ENCODE data around the gene CADPS2.

Gene CADPS2

GRCh38 chr7:122311734-122312450 lies 574.4 kb downstream of the CADPS2 start:
- Histone ChIP-seq H3K4me3 (ENCODE audit: low read depth in 1 of 2, low read length in 1 of 2) (no peak overlapping the region), H3K27me3 (peaks cover 100% of the 10 kb centered on the region), H3K36me3 (no peaks in the 10 kb centered on the region), H3K4me1 (ENCODE audit: control insufficient read depth in 1 of 2, insufficient read depth in 1 of 2, low read depth in 1 of 2, low read length in 1 of 2) (no peaks in the 10 kb centered on the region), H3K9me3 (no peaks in the 10 kb centered on the region), H3K27ac (no peak overlapping the region)
- no peak for TF ChIP-seq CTCF (IDR thresholded peaks at IDR 0.05)

DNA sequence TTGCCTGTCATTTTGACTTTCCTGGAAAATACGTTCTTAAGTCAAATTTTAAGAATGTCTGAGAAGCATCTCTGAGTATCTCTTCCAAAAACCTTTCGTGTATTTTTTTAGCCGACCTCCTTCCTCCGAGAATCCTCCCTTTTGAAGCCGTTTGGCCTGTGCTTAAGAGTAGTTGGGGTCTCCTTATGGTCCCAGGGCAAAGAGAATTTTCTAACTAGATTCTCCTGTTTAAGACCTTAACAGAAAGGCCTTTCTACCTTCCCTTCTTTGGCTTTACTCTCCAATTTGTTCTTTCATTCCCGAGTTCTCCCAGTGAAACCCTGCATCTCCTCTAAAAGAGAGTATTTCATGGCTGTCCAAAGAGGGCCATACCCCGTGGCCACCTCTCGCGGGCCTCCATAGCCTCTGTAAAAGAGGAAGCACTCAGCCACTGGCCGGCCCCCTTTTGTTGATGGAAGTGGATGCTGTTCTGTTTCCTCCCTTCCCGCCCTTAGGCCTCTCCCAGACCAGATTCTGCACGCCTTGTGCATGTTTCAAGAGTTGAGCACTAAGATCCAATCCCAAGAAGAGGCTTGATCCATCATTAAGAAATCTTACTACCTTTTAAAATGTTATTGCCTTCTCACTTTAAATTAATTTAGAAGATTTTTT lies 575.1 kb downstream of the CADPS2 start:
- Histone ChIP-seq H3K9me3 (no peaks in the 10 kb centered on the region), H3K36me3 (no peaks in the 10 kb centered on the region), H3K4me3 (ENCODE audit: low read depth in 1 of 2, low read length in 1 of 2) (no peak overlapping the region), H3K27ac (no peak overlapping the region), H3K27me3 (peaks cover 100% of the 10 kb centered on the region), H3K4me1 (ENCODE audit: control insufficient read depth in 1 of 2, insufficient read depth in 1 of 2, low read depth in 1 of 2, low read length in 1 of 2) (no peaks in the 10 kb centered on the region)
- TF ChIP-seq CTCF (IDR thresholded peaks at IDR 0.05) = no peak

DNA sequence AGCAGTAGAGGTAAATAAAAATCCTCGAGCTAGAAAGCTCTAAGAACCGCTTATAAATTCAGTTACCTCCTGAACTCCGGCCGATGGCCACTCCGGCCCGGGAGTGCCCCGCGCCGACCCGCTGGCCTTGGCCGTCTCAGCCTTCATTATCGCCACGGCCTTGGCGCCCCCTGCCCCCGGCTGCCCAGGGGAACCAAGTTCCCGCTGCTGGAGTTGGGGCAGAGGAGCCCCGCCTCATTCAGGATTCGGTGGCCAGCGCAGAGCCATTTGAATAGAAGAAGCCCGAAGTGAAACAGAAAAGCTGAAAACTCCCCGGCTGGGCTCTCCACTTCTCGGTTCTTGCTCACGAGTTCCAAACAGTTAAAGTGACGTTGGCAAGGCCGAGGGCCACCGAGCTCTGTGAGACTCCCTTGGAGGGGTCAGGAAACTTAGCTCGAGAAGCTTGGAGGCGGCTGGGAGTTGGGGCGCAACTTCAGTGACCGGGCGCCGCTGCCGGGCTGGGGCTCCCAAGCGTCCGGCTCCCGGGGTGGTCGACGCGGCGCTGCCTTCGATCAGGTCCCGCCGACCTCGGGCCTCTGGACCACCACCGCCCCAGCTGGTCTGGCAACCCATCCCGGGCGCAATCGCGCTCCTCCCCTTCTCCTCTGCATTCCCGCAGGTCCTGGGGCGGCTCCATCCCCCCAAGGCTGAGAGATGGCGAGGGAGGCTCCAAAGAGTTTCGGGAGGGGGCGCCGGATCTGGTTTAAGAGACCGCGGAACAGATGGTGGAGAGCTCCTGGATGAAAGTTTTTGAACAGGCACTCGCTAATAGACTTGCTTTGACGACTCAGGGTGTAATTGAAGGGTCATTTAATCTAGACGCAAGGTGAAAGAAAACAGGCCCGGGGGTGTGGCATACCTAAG lies 575.9 kb downstream of the CADPS2 start:
- Histone ChIP-seq H3K4me1 (ENCODE audit: control insufficient read depth in 1 of 2, insufficient read depth in 1 of 2, low read depth in 1 of 2, low read length in 1 of 2) (no peaks in the 10 kb centered on the region), H3K9me3 (no peaks in the 10 kb centered on the region), H3K27ac (no peak overlapping the region), H3K36me3 (no peaks in the 10 kb centered on the region), H3K4me3 (ENCODE audit: low read depth in 1 of 2, low read length in 1 of 2) (no peak overlapping the region), H3K27me3 (peaks cover 100% of the 10 kb centered on the region)
- no peak for TF ChIP-seq CTCF (IDR thresholded peaks at IDR 0.05)

- peaks cover 100% of the 10 kb centered on the region for H3K27me3 ChIP-seq
- no peaks in the 10 kb centered on the region for H3K36me3 ChIP-seq
- no peaks in the 10 kb centered on the region for H3K9me3 ChIP-seq
- no peak overlapping the region for H3K27ac ChIP-seq
- no peaks in the 10 kb centered on the region for H3K4me1 ChIP-seq (ENCODE audit: control insufficient read depth in 1 of 2, insufficient read depth in 1 of 2, low read depth in 1 of 2, low read length in 1 of 2)
- H3K4me3 ChIP-seq (ENCODE audit: low read depth in 1 of 2, low read length in 1 of 2) = no peak overlapping the region
- no peak for TF ChIP-seq CTCF (IDR thresholded peaks at IDR 0.05)
Observed at GRCh38 chr7:122309421-122309820, 576.8 kb downstream of the CADPS2 start.

GRCh38 chr7:122307228-122307621 lies 579.0 kb downstream of the CADPS2 start:
- H3K4me1 ChIP-seq (ENCODE audit: control insufficient read depth in 1 of 2, insufficient read depth in 1 of 2, low read depth in 1 of 2, low read length in 1 of 2) = no peaks in the 10 kb centered on the region
- no peak overlapping the region for H3K27ac ChIP-seq
- H3K4me3 ChIP-seq (ENCODE audit: low read depth in 1 of 2, low read length in 1 of 2) = no peak overlapping the region
- TF ChIP-seq CTCF (IDR thresholded peaks at IDR 0.05) = no peak
- no peaks in the 10 kb centered on the region for H3K36me3 ChIP-seq
- peaks cover 100% of the 10 kb centered on the region for H3K27me3 ChIP-seq
- H3K9me3 ChIP-seq = no peaks in the 10 kb centered on the region
